A673 (cell line): Measurements from ENCODE around the gene DPM1.

ENCODE experiments used
- CTCF ChIP-seq: fragments of 300-800, 200-600 bp; sonication (generic); conservative IDR thresholded peaks from 2 replicates; pipeline ENCODE4 v1.5.1; 2017; ENCODE audit warnings: low read depth, mild to moderate bottlenecking, antibody characterized with exemption, low read length, moderate library complexity, mixed read lengths
- EZH2 ChIP-seq: fragments of 200-600 bp; sonication (generic); IDR thresholded peaks from 2 replicates; pipeline ENCODE4 v1.6.1; 2017; ENCODE audit warnings: borderline replicate concordance, low read depth, mild to moderate bottlenecking, mixed read lengths, antibody characterized with exemption, low read length; ENCODE audit not compliant: poor library complexity, severe bottlenecking

- no peak for TF ChIP-seq CTCF
- TF ChIP-seq EZH2, result no peak
Measured at GRCh38 chr20:50957276-50957675, 1.1 kb downstream of the DPM1 start.
